A549 (cell line): ENCODE results near the gene LPO. TPM values are rescaled to one million over a fixed set of nuclear protein-coding genes. Genes with fewer than 3 reads are reported as not detected.

Experiments used
- ATAC-seq, 2 experiments: fragments of 200-7000 bp in 1 of 2; fragments of >200 bp in 1 of 2; cut with Nextera tagmentation in 1 of 2; cut with Tn5 transposase in 1 of 2; 3 replicates each; pipeline versions ENCODE4 v1.8.0 to v1.9.1; 2018 to 2020; ENCODE audit warnings: mild to moderate bottlenecking in 1 of 2, moderate library complexity in 1 of 2
- CTCF ChIA-PET: fragments of 300-600 bp; sonication (Branson Sonifier 250); formaldehyde crosslinking; extraction: SDS; loops from one replicate; lab custom pipeline; 2021; ENCODE audit warnings: antibody characterized with exemption, inconsistent platforms; lab: Yijun Ruan, JAX
- POLR2A ChIA-PET: fragments of 350-600 bp; formaldehyde crosslinking; extraction: SDS; loops from one replicate; lab custom pipeline; 2021; ENCODE audit warnings: antibody characterized with exemption, inconsistent platforms; lab: Yijun Ruan, JAX
- DNase-seq, 2 experiments: peaks; one replicate each; pipeline versions ENCODE4 v3.0.0 to v3.0.0-alpha.2; 2011 to 2016; ENCODE audit warnings: low read depth in 1 of 2, low spot score in 1 of 2
- FAIRE-seq: peaks from 2 replicates; lab custom pipeline; 2011; peaks lifted over from hg19 to GRCh38; lab: Jason Lieb, UNC
- H3K27ac ChIP-seq, 2 experiments: fragments of >200 bp; sonication (Bioruptor Twin); formaldehyde crosslinking; 3 replicates each; pipeline ENCODE4 v1.5.1; 2016 to 2017
- H3K4me1 ChIP-seq: fragments of >200 bp; sonication (Bioruptor Twin); formaldehyde crosslinking; 3 replicates; pipeline ENCODE4 v1.6.1; 2016
- H3K4me2 ChIP-seq: fragments of >200 bp; sonication (Bioruptor Twin); formaldehyde crosslinking; 3 replicates; pipeline ENCODE4 v1.6.1; 2016
- H3K4me3 ChIP-seq: fragments of >200 bp; sonication (Bioruptor Twin); formaldehyde crosslinking; 3 replicates; pipeline ENCODE4 v1.5.1; 2016
- H3K9me3 ChIP-seq: fragments of >200 bp; sonication (Bioruptor Twin); formaldehyde crosslinking; 3 replicates; pipeline ENCODE4 v1.6.1; 2016
- ATOH8 ChIP-seq: fragments of 250-450 bp; sonication (Bioruptor Pico); IDR thresholded peaks from 2 replicates; pipeline ENCODE4 v1.5.0; 2020; ENCODE audit warnings: low read depth, mild to moderate bottlenecking, moderate library complexity
- BCL3 ChIP-seq: fragments of >200 bp; sonication (Bioruptor Twin); formaldehyde crosslinking; IDR thresholded peaks from 3 replicates; pipeline ENCODE4 v1.6.1; 2016
- CEBPB ChIP-seq, 2 experiments: fragments of >200 bp in 1 of 2; sonication (Bioruptor Twin) in 1 of 2; formaldehyde crosslinking in 1 of 2; IDR thresholded peaks; 2 replicates each; pipeline ENCODE4 v1.6.1; 2012 to 2016
- CHD2 ChIP-seq: fragments of 150-350 bp; IDR thresholded peaks from 2 replicates; pipeline ENCODE4 v1.6.1; 2014; ENCODE audit warnings: low read length; ENCODE audit not compliant: partially characterized antibody
- CHD4 ChIP-seq: fragments of 200-600 bp; sonication (generic); IDR thresholded peaks from 2 replicates; pipeline ENCODE4 v1.6.1; 2016; ENCODE audit warnings: antibody characterized with exemption, mild to moderate bottlenecking, borderline replicate concordance
- EHF ChIP-seq: fragments of 250-450 bp; sonication (Bioruptor Pico); IDR thresholded peaks from 2 replicates; pipeline ENCODE4 v1.5.0; 2020; ENCODE audit warnings: mild to moderate bottlenecking
- EHMT2 ChIP-seq: fragments of 200-600 bp; sonication (generic); IDR thresholded peaks from 2 replicates; pipeline ENCODE4 v1.6.1; 2016; ENCODE audit warnings: antibody characterized with exemption, low read depth, mild to moderate bottlenecking, moderate library complexity
- ELK1 ChIP-seq: fragments of 150-350 bp; IDR thresholded peaks from 2 replicates; pipeline ENCODE4 v1.6.1; 2014; ENCODE audit warnings: low read depth, mild to moderate bottlenecking, low read length
- EP300 ChIP-seq, 2 experiments: fragments of >200 bp; sonication (Bioruptor Twin); formaldehyde crosslinking; IDR thresholded peaks; 2 replicates in 1 of 2; 3 replicates in 1 of 2; pipeline ENCODE4 v1.6.1; 2016 to 2017
- FOSL2 ChIP-seq, 2 experiments: fragments of 450-650 bp in 1 of 2; fragments of >200 bp in 1 of 2; sonication (Bioruptor Twin) in 1 of 2; formaldehyde crosslinking; IDR thresholded peaks; 2 replicates each; pipeline versions ENCODE4 v1.5.0 to v1.6.1; 2016 to 2020; ENCODE audit warnings: mild to moderate bottlenecking in 1 of 2, moderate library complexity in 1 of 2
- FOXS1 ChIP-seq: fragments of 250-450 bp; sonication (Bioruptor Pico); IDR thresholded peaks from 2 replicates; pipeline ENCODE4 v1.5.0; 2020; ENCODE audit warnings: mild to moderate bottlenecking, moderate library complexity
- GATA3 ChIP-seq: IDR thresholded peaks from 2 replicates; pipeline ENCODE4 v1.6.1; 2012; ENCODE audit warnings: borderline replicate concordance
- HDAC2 ChIP-seq: fragments of 200-600 bp; sonication (generic); IDR thresholded peaks from 2 replicates; pipeline ENCODE4 v1.6.1; 2016
- HMGXB4 ChIP-seq: fragments of 250-450 bp; sonication (Bioruptor Pico); IDR thresholded peaks from 2 replicates; pipeline ENCODE4 v1.5.0; 2021; ENCODE audit warnings: mild to moderate bottlenecking, moderate library complexity, borderline replicate concordance
- HOXA7 ChIP-seq: fragments of 250-450 bp; sonication (Bioruptor Pico); IDR thresholded peaks from 2 replicates; pipeline ENCODE4 v1.5.0; 2020; ENCODE audit warnings: mild to moderate bottlenecking, moderate library complexity
- JUN ChIP-seq, 2 experiments: fragments of >200 bp; sonication (Bioruptor Twin); formaldehyde crosslinking; IDR thresholded peaks; 2 replicates in 1 of 2; 3 replicates in 1 of 2; pipeline ENCODE4 v1.6.1; 2016 to 2017
- KDM5A ChIP-seq: fragments of 200-600 bp; sonication (generic); IDR thresholded peaks from 2 replicates; pipeline ENCODE4 v1.6.1; 2016; ENCODE audit warnings: antibody characterized with exemption, mild to moderate bottlenecking
- MAFK ChIP-seq: fragments of 450-650 bp; IDR thresholded peaks from 2 replicates; pipeline ENCODE4 v1.6.1; 2014; ENCODE audit not compliant: partially characterized antibody
- MAX ChIP-seq: IDR thresholded peaks from 2 replicates; pipeline ENCODE4 v1.6.1; 2012
- NPAS2 ChIP-seq: fragments of 250-450 bp; sonication (Bioruptor Pico); IDR thresholded peaks from 2 replicates; pipeline ENCODE4 v1.8.0; 2022; ENCODE audit warnings: mild to moderate bottlenecking, moderate library complexity, borderline replicate concordance
- NR3C1 ChIP-seq: fragments of >200 bp; sonication (Bioruptor Twin); formaldehyde crosslinking; IDR thresholded peaks from 3 replicates; pipeline ENCODE4 v1.6.1; 2017
- POLR2A ChIP-seq: IDR thresholded peaks from 2 replicates; pipeline ENCODE4 v1.6.1; 2012; ENCODE audit warnings: mild to moderate bottlenecking, low read length
- RARB ChIP-seq: fragments of 250-450 bp; sonication (Bioruptor Pico); IDR thresholded peaks from 2 replicates; pipeline ENCODE4 v1.8.0; 2021; ENCODE audit warnings: mild to moderate bottlenecking, moderate library complexity
- RCOR1 ChIP-seq: fragments of 150-350 bp; IDR thresholded peaks from 2 replicates; pipeline ENCODE4 v1.6.1; 2014; ENCODE audit warnings: antibody characterized with exemption, low read length, low read depth
- RNF2 ChIP-seq: fragments of 200-600 bp; sonication (generic); IDR thresholded peaks from 2 replicates; pipeline ENCODE4 v1.6.1; 2016; ENCODE audit warnings: low read depth, mild to moderate bottlenecking, antibody characterized with exemption, moderate library complexity, borderline replicate concordance
- TFCP2L1 ChIP-seq: fragments of 250-450 bp; sonication (Bioruptor Pico); IDR thresholded peaks from 2 replicates; pipeline ENCODE4 v1.5.0; 2021; ENCODE audit warnings: mild to moderate bottlenecking
- USF2 ChIP-seq: fragments of 450-650 bp; IDR thresholded peaks from 2 replicates; pipeline ENCODE4 v1.6.1; 2014; ENCODE audit warnings: antibody characterized with exemption
- ZNF302 ChIP-seq: fragments of 250-450 bp; sonication (Bioruptor Pico); IDR thresholded peaks from 2 replicates; pipeline ENCODE4 v1.9.0; 2021; ENCODE audit warnings: inconsistent platforms, mild to moderate bottlenecking, moderate library complexity
- WGBS: methylation state at CpG from one replicate; pipeline ENCODE4 v1.1.6; 2017; ENCODE audit errors: missing lambda C conversion rate; 5-methylcytosine and 5-hydroxymethylcytosine counted together
- polyA plus RNA-seq, 4 experiments: library from polyadenylated mRNA; depleted of rRNA in 3 of 4; stranded (reverse); fragments of >200 nt; fragmentation: RNase III in 1 of 4; extraction: RNeasy Plus Mini Kit Qiagen cat#74134 plus additional on column Dnase treatment in 1 of 4; gene quantifications; 2 replicates in 3 of 4; 3 replicates in 1 of 4; pipeline ENCODE4 v1.2.3, GENCODE V29; 2011 to 2017

The LPO gene
- polyA plus RNA-seq, 2 of the 4 experiments (the other 2 are of a cell fraction), result not detected

GRCh38 chr17:58229384-58229783 is 9.0 kb upstream of the LPO start:
- ChIA-PET POLR2A (no interaction called here), CTCF (interaction anchor here (0.6 to 7.4 kb wide), 9 partner anchors 9 to 397 kb away, joined by 3 to 69 read pairs (median 4); partner anchors contain the start of genes LPO and MKS1)
- Histone ChIP-seq H3K4me2 (no peak overlapping the region), H3K27ac (no peak overlapping the region)
- FAIRE-seq, result no peak
- TF ChIP-seq FOXS1 (CRISPR knock-in tag), result no peak
- no peak for TF ChIP-seq RNF2
- no peak for TF ChIP-seq RARB (CRISPR knock-in tag)
- no peak for TF ChIP-seq ZNF302 (CRISPR knock-in tag)
- TF ChIP-seq ATOH8 (CRISPR knock-in tag), result no peak
- TF ChIP-seq HDAC2, result no peak
- TF ChIP-seq EHF, result no peak
- no peak for TF ChIP-seq ELK1
- no peak for TF ChIP-seq TFCP2L1
- TF ChIP-seq HMGXB4 (CRISPR knock-in tag), result no peak
- TF ChIP-seq MAX, result no peak
- no peak for TF ChIP-seq EP300 (IDR thresholded peaks at IDR 0.05)
- no peak for TF ChIP-seq USF2
- no peak for TF ChIP-seq EHMT2
- no peak for TF ChIP-seq POLR2A
- TF ChIP-seq MAFK, result no peak
- TF ChIP-seq NR3C1, result no peak
- TF ChIP-seq CHD4, result no peak
- TF ChIP-seq, all 56 proteins: peak for 0
- peaks cover 3% of the 10 kb centered on the region; the same call in 1 of the 3 replicates for H3K4me1 ChIP-seq
- H3K4me3 ChIP-seq, result no peak overlapping the region
- no peak for DNase-seq
- no peak for ATAC-seq
- 57% methylated on average over 1 of the region's 1 CpG for WGBS
- no peaks in the 10 kb centered on the region for H3K9me3 ChIP-seq

GRCh38 chr17:58229881-58230280 is 8.5 kb upstream of the LPO start:
- no peak for FAIRE-seq
- Histone ChIP-seq H3K27ac (no peak overlapping the region), H3K4me3 (no peak overlapping the region), H3K9me3 (no peaks in the 10 kb centered on the region), H3K4me2 (no peak overlapping the region), H3K4me1 (no peaks in the 10 kb centered on the region)
- ATAC-seq, result no peak
- 66% methylated on average over 4 of the region's 4 CpGs for WGBS
- ChIA-PET CTCF (interaction anchor here (0.6 to 7.4 kb wide), 7 partner anchors 10 to 398 kb away, joined by 3 to 69 read pairs (median 5); partner anchors contain the start of gene MKS1), POLR2A (interaction anchor here (1.4 kb wide), 1 partner anchor 11 kb away, joined by 3 read pairs; the partner anchor contains the start of gene MKS1)
- no peak for DNase-seq
- TF ChIP-seq GATA3, result no peak
- TF ChIP-seq CEBPB (IDR thresholded peaks at IDR 0.05), result no peak
- TF ChIP-seq CHD4, result no peak
- no peak for TF ChIP-seq CHD2
- no peak for TF ChIP-seq JUN (IDR thresholded peaks at IDR 0.05)
- TF ChIP-seq EP300 (IDR thresholded peaks at IDR 0.05), result no peak
- no peak for TF ChIP-seq KDM5A
- TF ChIP-seq BCL3, result no peak
- no peak for TF ChIP-seq EHMT2
- no peak for TF ChIP-seq POLR2A
- TF ChIP-seq RARB (CRISPR knock-in tag), result no peak
- no peak for TF ChIP-seq RCOR1
- no peak for TF ChIP-seq TFCP2L1
- TF ChIP-seq EHF, result no peak
- no peak for TF ChIP-seq ATOH8 (CRISPR knock-in tag)
- TF ChIP-seq NPAS2 (CRISPR knock-in tag), result no peak
- TF ChIP-seq FOXS1 (CRISPR knock-in tag), result no peak
- TF ChIP-seq FOSL2 (IDR thresholded peaks at IDR 0.05), result no peak
- TF ChIP-seq FOSL2 (CRISPR knock-in tag; IDR thresholded peaks at IDR 0.05), result no peak
- TF ChIP-seq HOXA7, result no peak
- TF ChIP-seq, all 56 proteins: peak for 0
